HepG2 (cell line): Measurements from ENCODE around the gene PIGK. TPM values are rescaled to one million over a fixed set of nuclear protein-coding genes. Genes with fewer than 3 reads are reported as not detected.

Experiments used
- AFF4 ChIP-seq: sonication (generic); formaldehyde crosslinking; IDR thresholded peaks from 2 replicates; pipeline ENCODE4 v1.4.0; 2020; ENCODE audit warnings: missing genetic modification reagents
- ARNTL ChIP-seq: sonication (generic); formaldehyde crosslinking; IDR thresholded peaks from 2 replicates; pipeline ENCODE4 v1.4.0; 2020; ENCODE audit warnings: mild to moderate bottlenecking, missing genetic modification reagents
- MAFG ChIP-seq: sonication (generic); formaldehyde crosslinking; IDR thresholded peaks from 2 replicates; pipeline ENCODE4 v1.5.1; 2020; ENCODE audit warnings: mild to moderate bottlenecking, missing genetic modification reagents
- MTERF4 ChIP-seq: sonication (generic); formaldehyde crosslinking; IDR thresholded peaks from 2 replicates; pipeline ENCODE4 v1.8.0; 2023; ENCODE audit warnings: mild to moderate bottlenecking, missing genetic modification reagents
- POGZ ChIP-seq: sonication (generic); formaldehyde crosslinking; IDR thresholded peaks from 2 replicates; pipeline ENCODE4 v1.4.0; 2020; ENCODE audit warnings: mild to moderate bottlenecking, missing genetic modification reagents
- TIGD3 ChIP-seq: sonication (generic); formaldehyde crosslinking; IDR thresholded peaks from 2 replicates; pipeline ENCODE4 v1.5.1; 2020; ENCODE audit warnings: mild to moderate bottlenecking, missing genetic modification reagents, borderline replicate concordance
- ZMAT5 ChIP-seq: sonication (generic); formaldehyde crosslinking; IDR thresholded peaks from 2 replicates; pipeline ENCODE4 v1.5.0; 2020; ENCODE audit warnings: mild to moderate bottlenecking, low read depth, missing genetic modification reagents, borderline replicate concordance
- ZNF234 ChIP-seq: sonication (generic); formaldehyde crosslinking; conservative IDR thresholded peaks from 2 replicates; pipeline ENCODE4 v1.5.1; 2020; ENCODE audit warnings: mild to moderate bottlenecking, missing genetic modification reagents
- ZNF318 ChIP-seq: sonication (generic); formaldehyde crosslinking; IDR thresholded peaks from 2 replicates; pipeline ENCODE4 v1.4.0; 2020; ENCODE audit warnings: mild to moderate bottlenecking, missing genetic modification reagents
- ZNF644 ChIP-seq: IDR thresholded peaks from 2 replicates; pipeline ENCODE4 v1.6.1; 2016; ENCODE audit warnings: low read depth
- polyA plus RNA-seq, 8 experiments: library from polyadenylated mRNA; depleted of rRNA in 3 of 8; stranded (reverse) in 7 of 8; unstranded in 1 of 8; fragments of >200 nt; fragmentation: Illumina TruSeq in 4 of 8; extraction: Trizol in 4 of 8; gene quantifications; 2 replicates each; pipeline versions ENCODE4 v1.2.1 to v1.2.3, GENCODE V29; 2011 to 2016; ENCODE audit warnings: low read depth in 4 of 8, missing spikeins in 1 of 8, mixed read lengths in 1 of 8; ENCODE audit not compliant: insufficient read depth in 1 of 8
- total RNA-seq, 5 experiments: library from RNA; depleted of rRNA; stranded (reverse); fragments of >200 nt; fragmentation: Illumina TruSeq; extraction: Trizol; gene quantifications; 2 replicates each; pipeline ENCODE4 v1.2.3, GENCODE V29; 2016; ENCODE audit warnings: low read depth in 1 of 5

Gene PIGK
- total and polyA plus RNA-seq, 2 of the 13 experiments (the other 11 are each of a cell fraction or from before 2014, with no cell fraction given) = 14.7 to 38.5 TPM

- TF ChIP-seq ZNF318 = no peak
- TF ChIP-seq AFF4 (CRISPR knock-in tag) = no peak
- no peak for TF ChIP-seq ZNF644 (CRISPR knock-in tag)
- TF ChIP-seq TIGD3 (CRISPR knock-in tag) = no peak
- no peak for TF ChIP-seq POGZ (CRISPR knock-in tag)
- no peak for TF ChIP-seq MTERF4 (CRISPR knock-in tag)
- no peak for TF ChIP-seq ZMAT5
- TF ChIP-seq MAFG (CRISPR knock-in tag) = no peak
- TF ChIP-seq ZNF234 (CRISPR knock-in tag) = no peak
- TF ChIP-seq ARNTL = no peak
Observed at GRCh38 chr1:77100875-77101274, 118.4 kb downstream of the PIGK start (continued).
